H9 (cell line): ENCODE measurements around the gene SPCS1. TPM values are rescaled to one million over a fixed set of nuclear protein-coding genes. Genes with fewer than 3 reads are reported as not detected.

ENCODE experiments used
- DNase-seq: peaks from one replicate; pipeline ENCODE4 v3.0.0-alpha.2; 2017
- H2AFZ ChIP-seq: one replicate; pipeline ENCODE4 v1.6.1; 2013; ENCODE audit warnings: mild to moderate bottlenecking, low read length, control low read depth, moderate library complexity
- H2AK5ac ChIP-seq: 2 replicates; pipeline ENCODE4 v1.6.1; 2013; ENCODE audit warnings: low read length, control low read depth, mixed read lengths; ENCODE audit not compliant: insufficient read length
- H2BK120ac ChIP-seq: one replicate; pipeline ENCODE4 v1.6.1; 2013; ENCODE audit warnings: low read depth, mild to moderate bottlenecking, low read length, control low read depth, inconsistent platforms; ENCODE audit not compliant: poor library complexity, severe bottlenecking
- H2BK12ac ChIP-seq: 2 replicates; pipeline ENCODE4 v1.6.1; 2013; ENCODE audit warnings: low read length, control low read depth, mixed read lengths, low read depth; ENCODE audit not compliant: insufficient read length
- H2BK15ac ChIP-seq: 2 replicates; pipeline ENCODE4 v1.6.1; 2013; ENCODE audit warnings: low read depth, low read length, control low read depth
- H2BK20ac ChIP-seq: one replicate; pipeline ENCODE4 v1.6.1; 2013; ENCODE audit warnings: low read depth, mild to moderate bottlenecking, low read length, control low read depth, inconsistent platforms; ENCODE audit not compliant: poor library complexity, severe bottlenecking
- H2BK5ac ChIP-seq: 2 replicates; pipeline ENCODE4 v1.6.1; 2013; ENCODE audit warnings: low read length, control low read depth, mixed read lengths; ENCODE audit not compliant: insufficient read length
- H3K14ac ChIP-seq: 2 replicates; pipeline ENCODE4 v1.6.1; 2013; ENCODE audit warnings: low read length, control low read depth; ENCODE audit not compliant: insufficient read depth
- H3K18ac ChIP-seq: 2 replicates; pipeline ENCODE4 v1.6.1; 2013; ENCODE audit warnings: low read depth, mild to moderate bottlenecking, mixed read lengths, low read length, control low read depth; ENCODE audit not compliant: insufficient read length
- H3K23ac ChIP-seq: 2 replicates; pipeline ENCODE4 v1.6.1; 2013; ENCODE audit warnings: low read length, control low read depth, mixed read lengths, low read depth; ENCODE audit not compliant: insufficient read length
- H3K23me2 ChIP-seq: 2 replicates; pipeline ENCODE4 v1.6.1; 2013; ENCODE audit warnings: low read depth, mild to moderate bottlenecking, mixed read lengths, low read length, control low read depth; ENCODE audit not compliant: insufficient read length, poor library complexity, severe bottlenecking
- H3K27ac ChIP-seq: 2 replicates; pipeline ENCODE4 v1.5.1; 2013; ENCODE audit warnings: low read length, control low read depth, mixed read lengths, low read depth; ENCODE audit not compliant: insufficient read length
- H3K27me3 ChIP-seq: 2 replicates; pipeline ENCODE4 v1.6.1; 2013; ENCODE audit warnings: low read length, control low read depth, inconsistent platforms; ENCODE audit not compliant: insufficient read depth
- H3K4ac ChIP-seq: 2 replicates; pipeline ENCODE4 v1.6.1; 2013; ENCODE audit warnings: low read depth, mild to moderate bottlenecking, control low read depth, inconsistent platforms, low read length, moderate library complexity
- H3K4me1 ChIP-seq: 2 replicates; pipeline ENCODE4 v1.6.1; 2013; ENCODE audit warnings: low read length, control low read depth, inconsistent platforms; ENCODE audit not compliant: insufficient read depth
- H3K4me2 ChIP-seq: 2 replicates; pipeline ENCODE4 v1.6.1; 2013; ENCODE audit warnings: low read length, control low read depth, mixed read lengths; ENCODE audit not compliant: insufficient read length, insufficient read depth
- H3K56ac ChIP-seq: 2 replicates; pipeline ENCODE4 v1.6.1; 2013; ENCODE audit warnings: low read depth, mild to moderate bottlenecking, mixed read lengths, low read length, control low read depth; ENCODE audit not compliant: insufficient read length
- H3K79me1 ChIP-seq: 2 replicates; pipeline ENCODE4 v1.6.1; 2013; ENCODE audit warnings: low read depth, mild to moderate bottlenecking, moderate library complexity, low read length, control low read depth, inconsistent platforms; ENCODE audit not compliant: insufficient read depth, poor library complexity, severe bottlenecking
- H3K79me2 ChIP-seq: 2 replicates; pipeline ENCODE4 v1.6.1; 2013; ENCODE audit warnings: low read length, control low read depth, inconsistent platforms; ENCODE audit not compliant: insufficient read depth
- H3K9ac ChIP-seq: 2 replicates; pipeline ENCODE4 v1.6.1; 2013; ENCODE audit warnings: low read length, control low read depth, mixed read lengths; ENCODE audit not compliant: insufficient read length; ENCODE audit errors: extremely low read depth
- H3K9me3 ChIP-seq: one replicate; pipeline ENCODE4 v1.6.1; 2013; ENCODE audit warnings: low read depth, low read length, inconsistent platforms; ENCODE audit not compliant: control insufficient read depth
- H3T11ph ChIP-seq: one replicate; pipeline ENCODE4 v1.6.1; 2013; ENCODE audit warnings: mild to moderate bottlenecking, low read length, control low read depth, inconsistent platforms
- H4K20me1 ChIP-seq: one replicate; pipeline ENCODE4 v1.6.1; 2013; ENCODE audit not compliant: control insufficient read depth, insufficient read length, insufficient read depth
- H4K5ac ChIP-seq: 2 replicates; pipeline ENCODE4 v1.6.1; 2013; ENCODE audit warnings: low read depth, mild to moderate bottlenecking, mixed read lengths, low read length, control low read depth; ENCODE audit not compliant: insufficient read length
- H4K8ac ChIP-seq: replicated peaks from 2 replicates; pipeline ENCODE4 v1.6.1; 2013; ENCODE audit warnings: low read length, control low read depth, mixed read lengths, low read depth; ENCODE audit not compliant: insufficient read length
- H4K91ac ChIP-seq: 2 replicates; pipeline ENCODE4 v1.6.1; 2013; ENCODE audit warnings: low read depth, mild to moderate bottlenecking, moderate library complexity, mixed read lengths, low read length, control low read depth; ENCODE audit not compliant: insufficient read length
- H3K27ac Mint-ChIP-seq, 3 experiments: 2 replicates in 2 of 3; 3 replicates in 1 of 3; pipeline ENCODE4 v1.8.0; 2020 to 2021; ENCODE audit warnings: mixed read lengths in 3 of 3, mild to moderate bottlenecking in 1 of 3, moderate library complexity in 1 of 3
- H3K27me3 Mint-ChIP-seq: 2 replicates; pipeline ENCODE4 v1.8.0; 2021; ENCODE audit warnings: low read depth, mild to moderate bottlenecking, moderate library complexity, mixed read lengths
- H3K36me3 Mint-ChIP-seq, 3 experiments: 2 replicates in 2 of 3; 3 replicates in 1 of 3; pipeline ENCODE4 v1.8.0; 2020 to 2021; ENCODE audit warnings: low read depth in 3 of 3, mixed read lengths in 3 of 3; ENCODE audit not compliant: insufficient read depth in 1 of 3
- H3K4me1 Mint-ChIP-seq, 2 experiments: 2 replicates each; pipeline ENCODE4 v1.8.0; 2020; ENCODE audit warnings: mixed read lengths in 2 of 2
- H3K4me3 Mint-ChIP-seq, 2 experiments: 2 replicates in 1 of 2; 3 replicates in 1 of 2; pipeline ENCODE4 v1.8.0; 2020 to 2021; ENCODE audit warnings: mild to moderate bottlenecking in 2 of 2, mixed read lengths in 2 of 2, moderate library complexity in 1 of 2
- H3K9me3 Mint-ChIP-seq, 2 experiments: 2 replicates in 1 of 2; 3 replicates in 1 of 2; pipeline ENCODE4 v1.8.0; 2020; ENCODE audit warnings: mild to moderate bottlenecking in 2 of 2, mixed read lengths in 2 of 2, moderate library complexity in 1 of 2
- CTCF ChIP-seq: fragments of 200-600 bp; sonication (generic); conservative IDR thresholded peaks from 3 replicates; pipeline ENCODE4 v1.8.0; 2021; ENCODE audit warnings: antibody characterized with exemption, mild to moderate bottlenecking
- WGBS: extraction: QIAGEN DNeasy Blood & Tissue Kit; methylation state at CpG from one replicate; pipeline ENCODE4 v1.1.7; 2013; ENCODE audit warnings: missing lambda C conversion rate, low lambda C conversion rate, mixed read lengths; ENCODE audit not compliant: insufficient read length; ENCODE audit errors: extremely low coverage; 5-methylcytosine and 5-hydroxymethylcytosine counted together
- total RNA-seq: library from RNA; stranded (reverse); gene quantifications from 2 replicates; pipeline ENCODE4 v1.2.1, GENCODE V29; 2021

SPCS1 gene
- total RNA-seq, 1 experiment from 2014 or later = 106 TPM

- H2BK15ac ChIP-seq = no peak overlapping the region
- H3K23me2 ChIP-seq = peaks cover 16% of the 10 kb centered on the region
- H2AFZ ChIP-seq = no peak overlapping the region
- no peak overlapping the region for H3K14ac ChIP-seq
- no peak overlapping the region for H3K23ac ChIP-seq
- H2BK20ac ChIP-seq = no peak overlapping the region
- H3K4me1 Mint-ChIP-seq = peaks cover 9 to 12% of the 10 kb centered on the region in 2 experiments
- WGBS = no CpG with 5 or more reads among the region's 2 CpGs
- H3K4me3 Mint-ChIP-seq = no peak overlapping the region
- no peak overlapping the region for H2AK5ac ChIP-seq
- no peak overlapping the region for H3K4ac ChIP-seq
- H3K9me3 Mint-ChIP-seq = no peaks in the 10 kb centered on the region; a peak in 1 of 5 replicates
- H3K4me1 ChIP-seq = no peaks in the 10 kb centered on the region; the same call in 1 of the 2 replicates
- no peaks in the 10 kb centered on the region for H3K79me1 ChIP-seq
- no peaks in the 10 kb centered on the region for H4K20me1 ChIP-seq
- peaks cover 3% of the 10 kb centered on the region; the same call in 1 of the 2 replicates for H3K79me2 ChIP-seq
- no peak overlapping the region for H4K5ac ChIP-seq
- H3K27ac ChIP-seq = no peak overlapping the region
- no peaks in the 10 kb centered on the region for H3K9me3 ChIP-seq
- H2BK12ac ChIP-seq = no peak overlapping the region
- H4K91ac ChIP-seq = no peak overlapping the region
- no peak overlapping the region for H2BK120ac ChIP-seq
- no peak overlapping the region for H3K27ac Mint-ChIP-seq
- H2BK5ac ChIP-seq = no peak overlapping the region
- no peak for DNase-seq
- H3K9ac ChIP-seq = no peak overlapping the region
- H3T11ph ChIP-seq = no peak overlapping the region
- no peak overlapping the region for H3K18ac ChIP-seq
- H3K27me3 Mint-ChIP-seq = no peaks in the 10 kb centered on the region
- no peak overlapping the region for H4K8ac ChIP-seq
- no peak overlapping the region for H3K56ac ChIP-seq
- no peak overlapping the region for H3K4me2 ChIP-seq
- H3K27me3 ChIP-seq = no peaks in the 10 kb centered on the region
- TF ChIP-seq CTCF = no peak
- peaks cover 10 to 24% (median 20%) of the 10 kb centered on the region in 3 experiments; a peak in 6 of 7 replicates for H3K36me3 Mint-ChIP-seq
Observed at GRCh38 chr3:52710512-52710911, 4.6 kb downstream of the SPCS1 start.
